ENCODE data around the gene EXOC4. TPM values are rescaled to one million over a fixed set of nuclear protein-coding genes. Genes with fewer than 3 reads are reported as not detected.

Gene EXOC4
- total RNA-seq, 2 experiments from 2014 or later, result 51.9 to 90.1 TPM

- H3K36me3 Mint-ChIP-seq (ENCODE audit: low read depth), result peaks cover 15% of the 10 kb centered on the region
- POLR2A ChIA-PET, result no interaction called here
- intact Hi-C loops (cut with DNase I, micrococcal nuclease), result no loop called here
- no peak for DNase-seq
- H3K4me1 Mint-ChIP-seq, result no peaks in the 10 kb centered on the region
- H3K9me3 Mint-ChIP-seq (ENCODE audit: low read depth), result no peaks in the 10 kb centered on the region
- no peaks in the 10 kb centered on the region for H3K27me3 Mint-ChIP-seq
- no peak for ATAC-seq
- CTCF ChIA-PET, result interaction anchor here (0.6 kb wide), 2 partner anchors 13 to 544 kb away, joined by 3 to 4 read pairs; no protein-coding TSS in a partner anchor
- no peak overlapping the region for H3K4me3 Mint-ChIP-seq
- H3K27ac Mint-ChIP-seq, result no peak overlapping the region
Observed at GRCh38 chr7:133934262-133934976, 681.5 kb downstream of the EXOC4 start.

GRCh38 chr7:133934977-133935330 is 682.1 kb downstream of the EXOC4 start:
- Mint-ChIP-seq H3K27me3 (no peaks in the 10 kb centered on the region), H3K9me3 (ENCODE audit: low read depth) (no peaks in the 10 kb centered on the region), H3K27ac (no peak overlapping the region), H3K4me3 (no peak overlapping the region), H3K36me3 (ENCODE audit: low read depth) (peaks cover 15% of the 10 kb centered on the region), H3K4me1 (no peaks in the 10 kb centered on the region)
- CTCF ChIA-PET, result interaction anchor here (0.6 kb wide), 2 partner anchors 12 to 545 kb away, joined by 3 to 4 read pairs; no protein-coding TSS in a partner anchor
- POLR2A ChIA-PET, result interaction anchor here (0.5 kb wide), 1 partner anchor 1938 kb away, joined by 3 read pairs; no protein-coding TSS in a partner anchor
- DNase-seq (no peak), ATAC-seq (no peak)
- intact Hi-C loops (cut with DNase I, micrococcal nuclease), result no loop called here

DNA sequence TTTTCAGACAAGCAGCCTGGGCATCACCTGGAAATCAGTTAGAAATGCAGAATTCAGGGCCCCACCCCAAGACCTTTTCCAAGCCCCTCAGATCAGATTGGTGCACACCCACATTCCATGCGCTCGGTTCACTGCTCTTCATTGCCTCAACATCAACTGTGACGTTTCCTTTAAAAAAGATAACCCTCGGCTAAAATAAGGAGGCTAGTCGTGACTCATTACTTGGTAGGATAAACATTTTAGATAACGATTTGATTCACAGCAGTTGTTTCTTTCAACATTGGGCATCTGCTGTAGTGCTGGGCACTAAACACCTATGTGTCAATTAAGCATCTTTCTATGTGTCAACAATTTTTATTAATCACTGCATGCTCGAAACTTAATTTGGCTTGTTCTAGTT is 683.2 kb downstream of the EXOC4 start:
- ATAC-seq (no peak), DNase-seq (no peak)
- H3K9me3 Mint-ChIP-seq (ENCODE audit: low read depth), result no peaks in the 10 kb centered on the region
- intact Hi-C loops (cut with DNase I, micrococcal nuclease), result no loop called here
- no peaks in the 10 kb centered on the region for H3K4me1 Mint-ChIP-seq
- H3K27me3 Mint-ChIP-seq, result no peaks in the 10 kb centered on the region
- ChIA-PET CTCF (no interaction called here), POLR2A (no interaction called here)
- H3K36me3 Mint-ChIP-seq (ENCODE audit: low read depth), result peaks cover 21% of the 10 kb centered on the region
- no peak overlapping the region for H3K27ac Mint-ChIP-seq
- no peak overlapping the region for H3K4me3 Mint-ChIP-seq

GRCh38 chr7:133937786-133938185 is 684.9 kb downstream of the EXOC4 start:
- POLR2A ChIA-PET, result no interaction called here
- H3K4me3 Mint-ChIP-seq, result no peak overlapping the region
- intact Hi-C loops (cut with DNase I, micrococcal nuclease), result no loop called here
- CTCF ChIA-PET, result no interaction called here
- no peaks in the 10 kb centered on the region for H3K27me3 Mint-ChIP-seq
- H3K27ac Mint-ChIP-seq, result no peak overlapping the region
- H3K9me3 Mint-ChIP-seq (ENCODE audit: low read depth), result no peaks in the 10 kb centered on the region
- ATAC-seq (no peak), DNase-seq (no peak)
- no peaks in the 10 kb centered on the region for H3K4me1 Mint-ChIP-seq
- peaks cover 26% of the 10 kb centered on the region for H3K36me3 Mint-ChIP-seq (ENCODE audit: low read depth)

DNA sequence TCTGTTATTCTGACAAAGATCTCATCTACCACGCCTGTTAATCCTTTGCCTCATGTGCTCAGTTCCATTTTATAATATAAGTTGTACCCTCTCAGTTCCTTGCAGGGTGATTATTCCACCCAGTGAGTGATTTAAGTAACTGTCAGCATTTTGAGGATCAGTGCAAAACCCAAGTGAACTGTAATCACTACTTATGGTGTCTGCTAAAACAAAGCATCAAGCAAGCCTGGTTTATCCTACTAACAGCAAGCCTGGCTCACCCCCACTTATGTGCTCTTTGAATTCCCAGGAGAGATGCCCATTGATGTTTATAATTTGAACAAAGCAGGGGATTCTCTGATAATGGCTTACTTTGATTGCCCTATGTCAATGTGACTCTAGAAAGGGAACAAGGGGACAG is 687.5 kb downstream of the EXOC4 start:
- no peaks in the 10 kb centered on the region for H3K27me3 Mint-ChIP-seq
- intact Hi-C loops (cut with DNase I, micrococcal nuclease), result no loop called here
- H3K36me3 Mint-ChIP-seq (ENCODE audit: low read depth), result peaks cover 26% of the 10 kb centered on the region
- POLR2A ChIA-PET, result no interaction called here
- no peaks in the 10 kb centered on the region for H3K9me3 Mint-ChIP-seq (ENCODE audit: low read depth)
- no peaks in the 10 kb centered on the region for H3K4me1 Mint-ChIP-seq
- DNase-seq (no peak), ATAC-seq (no peak)
- no peak overlapping the region for H3K27ac Mint-ChIP-seq
- CTCF ChIA-PET, result interaction anchor here (1.0 kb wide), 1 partner anchor 9 kb away, joined by 3 read pairs; no protein-coding TSS in a partner anchor
- H3K4me3 Mint-ChIP-seq, result no peak overlapping the region

GRCh38 chr7:133941496-133941895 is 688.6 kb downstream of the EXOC4 start:
- DNase-seq (no peak), ATAC-seq (no peak)
- CTCF ChIA-PET, result no interaction called here
- Mint-ChIP-seq H3K27ac (no peak overlapping the region), H3K4me3 (no peak overlapping the region), H3K27me3 (no peaks in the 10 kb centered on the region), H3K36me3 (ENCODE audit: low read depth) (peaks cover 31% of the 10 kb centered on the region), H3K4me1 (no peaks in the 10 kb centered on the region), H3K9me3 (ENCODE audit: low read depth) (peaks cover 3% of the 10 kb centered on the region)
- POLR2A ChIA-PET, result no interaction called here
- intact Hi-C loops (cut with DNase I, micrococcal nuclease), result no loop called here

DNA sequence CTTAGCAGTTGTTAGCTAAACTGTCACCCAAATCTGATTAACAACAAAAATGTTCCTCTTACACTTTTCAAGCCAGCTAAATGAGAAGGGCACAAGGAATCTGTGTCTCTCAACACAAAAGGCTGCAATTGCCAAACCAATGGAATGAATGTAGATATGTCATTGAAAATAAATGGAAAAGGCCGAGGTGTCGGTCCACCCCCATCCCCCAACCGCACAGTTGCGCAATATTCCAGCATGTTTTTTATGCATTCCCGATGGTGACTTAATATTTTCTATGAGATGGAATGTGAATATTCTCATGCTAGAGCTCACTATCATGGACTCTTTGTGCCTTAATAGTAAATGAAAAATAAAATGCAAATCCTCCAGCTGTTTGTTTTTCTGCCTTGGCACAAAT is 692.6 kb downstream of the EXOC4 start:
- H3K9me3 Mint-ChIP-seq (ENCODE audit: low read depth), result peaks cover 3% of the 10 kb centered on the region
- ATAC-seq (no peak), DNase-seq (no peak)
- H3K4me1 Mint-ChIP-seq, result no peaks in the 10 kb centered on the region
- ChIA-PET CTCF (no interaction called here), POLR2A (no interaction called here)
- H3K4me3 Mint-ChIP-seq, result no peak overlapping the region
- peaks cover 22% of the 10 kb centered on the region for H3K36me3 Mint-ChIP-seq (ENCODE audit: low read depth)
- no peak overlapping the region for H3K27ac Mint-ChIP-seq
- intact Hi-C loops (cut with DNase I, micrococcal nuclease), result no loop called here
- H3K27me3 Mint-ChIP-seq, result no peaks in the 10 kb centered on the region

- no peaks in the 10 kb centered on the region for H3K27me3 Mint-ChIP-seq
- peaks cover 8% of the 10 kb centered on the region for H3K9me3 Mint-ChIP-seq (ENCODE audit: low read depth)
- peaks cover 26% of the 10 kb centered on the region for H3K36me3 Mint-ChIP-seq (ENCODE audit: low read depth)
- no peak overlapping the region for H3K27ac Mint-ChIP-seq
- H3K4me3 Mint-ChIP-seq, result no peak overlapping the region
- H3K4me1 Mint-ChIP-seq, result no peaks in the 10 kb centered on the region
- no peak for ATAC-seq
- intact Hi-C loops (cut with DNase I, micrococcal nuclease), result no loop called here
- POLR2A ChIA-PET, result interaction anchor here (0.6 kb wide), 1 partner anchor 774 kb away, joined by 3 read pairs; no protein-coding TSS in a partner anchor
- no peak for DNase-seq
- CTCF ChIA-PET, result interaction anchor here (0.6 kb wide), 1 partner anchor 13 kb away, joined by 4 read pairs; no protein-coding TSS in a partner anchor
Observed at GRCh38 chr7:133947458-133948254, 694.8 kb downstream of the EXOC4 start.

GRCh38 chr7:133948588-133948987 is 695.7 kb downstream of the EXOC4 start:
- Mint-ChIP-seq H3K36me3 (ENCODE audit: low read depth) (peaks cover 26% of the 10 kb centered on the region), H3K4me3 (no peak overlapping the region), H3K27ac (no peak overlapping the region), H3K9me3 (ENCODE audit: low read depth) (peaks cover 8% of the 10 kb centered on the region), H3K4me1 (no peaks in the 10 kb centered on the region), H3K27me3 (no peaks in the 10 kb centered on the region)
- POLR2A ChIA-PET, result no interaction called here
- DNase-seq (no peak), ATAC-seq (no peak)
- CTCF ChIA-PET, result no interaction called here
- intact Hi-C loops (cut with DNase I, micrococcal nuclease), result no loop called here

DNA sequence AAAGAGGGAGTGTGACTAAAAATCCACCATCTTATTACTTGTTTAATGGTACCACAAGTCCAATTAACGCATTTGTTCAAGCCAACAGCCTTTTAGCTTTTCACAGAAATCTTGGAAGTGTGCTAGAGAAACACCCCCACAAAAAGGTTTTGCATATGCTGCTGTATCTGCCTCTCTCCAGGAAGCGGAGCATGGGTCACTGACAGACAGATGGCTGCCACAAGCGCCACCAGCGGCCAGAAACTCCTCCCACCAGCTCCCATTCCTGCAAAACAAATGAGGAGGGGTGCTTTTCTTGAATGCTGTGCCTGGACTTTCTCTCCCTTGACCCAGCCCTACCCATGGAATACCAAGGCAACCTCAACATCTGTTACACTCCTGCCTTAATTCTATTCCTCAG is 698.0 kb downstream of the EXOC4 start:
- peaks cover 30% of the 10 kb centered on the region for H3K36me3 Mint-ChIP-seq (ENCODE audit: low read depth)
- CTCF ChIA-PET, result no interaction called here
- H3K27ac Mint-ChIP-seq, result no peak overlapping the region
- no peak for ATAC-seq
- POLR2A ChIA-PET, result no interaction called here
- DNase-seq, result no peak
- no peak overlapping the region for H3K4me3 Mint-ChIP-seq
- H3K4me1 Mint-ChIP-seq, result no peaks in the 10 kb centered on the region
- intact Hi-C loops (cut with DNase I, micrococcal nuclease), result no loop called here
- H3K9me3 Mint-ChIP-seq (ENCODE audit: low read depth), result peaks cover 8% of the 10 kb centered on the region
- no peaks in the 10 kb centered on the region for H3K27me3 Mint-ChIP-seq

GRCh38 chr7:133955208-133955607 is 702.3 kb downstream of the EXOC4 start:
- no peak for DNase-seq
- ATAC-seq, result no peak
- no peaks in the 10 kb centered on the region for H3K4me1 Mint-ChIP-seq
- peaks cover 4% of the 10 kb centered on the region for H3K9me3 Mint-ChIP-seq (ENCODE audit: low read depth)
- no peak overlapping the region for H3K27ac Mint-ChIP-seq
- intact Hi-C loops (cut with DNase I, micrococcal nuclease), result no loop called here
- no peak overlapping the region for H3K4me3 Mint-ChIP-seq
- H3K27me3 Mint-ChIP-seq, result no peaks in the 10 kb centered on the region
- CTCF ChIA-PET, result no interaction called here
- peaks cover 17% of the 10 kb centered on the region for H3K36me3 Mint-ChIP-seq (ENCODE audit: low read depth)
- POLR2A ChIA-PET, result no interaction called here

DNA sequence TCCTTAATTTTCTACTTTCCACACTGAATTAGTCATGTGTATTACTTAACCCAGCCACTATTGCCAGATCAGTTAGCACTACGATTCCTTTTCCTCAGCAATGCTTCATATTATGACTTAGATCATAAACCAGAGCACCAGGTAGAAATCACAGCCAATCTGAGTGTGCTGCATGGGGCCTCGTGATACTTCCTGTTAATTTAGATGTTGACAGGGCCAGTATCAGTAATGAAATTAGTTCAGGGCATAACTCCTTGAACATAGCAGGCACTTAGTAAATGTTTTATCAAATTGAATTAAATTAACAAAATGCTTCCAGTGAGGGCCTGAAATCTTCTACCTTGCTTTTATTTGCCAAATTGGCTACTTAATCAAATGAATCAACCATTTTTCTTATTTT is 705.0 kb downstream of the EXOC4 start:
- peaks cover 3% of the 10 kb centered on the region for H3K9me3 Mint-ChIP-seq (ENCODE audit: low read depth)
- ChIA-PET CTCF (no interaction called here), POLR2A (no interaction called here)
- no peak for DNase-seq
- H3K4me3 Mint-ChIP-seq, result no peak overlapping the region
- H3K27me3 Mint-ChIP-seq, result no peaks in the 10 kb centered on the region
- no peak for ATAC-seq
- no peaks in the 10 kb centered on the region for H3K4me1 Mint-ChIP-seq
- peaks cover 14% of the 10 kb centered on the region for H3K36me3 Mint-ChIP-seq (ENCODE audit: low read depth)
- intact Hi-C loops (cut with DNase I, micrococcal nuclease), result no loop called here
- H3K27ac Mint-ChIP-seq, result no peak overlapping the region

All from activated CD4-positive, alpha-beta T cell treated with anti-CD3 and anti-CD28 coated beads for 36 hours (primary cell).